ENCODE results near the gene LRRC32.

The LRRC32 gene

DNA sequence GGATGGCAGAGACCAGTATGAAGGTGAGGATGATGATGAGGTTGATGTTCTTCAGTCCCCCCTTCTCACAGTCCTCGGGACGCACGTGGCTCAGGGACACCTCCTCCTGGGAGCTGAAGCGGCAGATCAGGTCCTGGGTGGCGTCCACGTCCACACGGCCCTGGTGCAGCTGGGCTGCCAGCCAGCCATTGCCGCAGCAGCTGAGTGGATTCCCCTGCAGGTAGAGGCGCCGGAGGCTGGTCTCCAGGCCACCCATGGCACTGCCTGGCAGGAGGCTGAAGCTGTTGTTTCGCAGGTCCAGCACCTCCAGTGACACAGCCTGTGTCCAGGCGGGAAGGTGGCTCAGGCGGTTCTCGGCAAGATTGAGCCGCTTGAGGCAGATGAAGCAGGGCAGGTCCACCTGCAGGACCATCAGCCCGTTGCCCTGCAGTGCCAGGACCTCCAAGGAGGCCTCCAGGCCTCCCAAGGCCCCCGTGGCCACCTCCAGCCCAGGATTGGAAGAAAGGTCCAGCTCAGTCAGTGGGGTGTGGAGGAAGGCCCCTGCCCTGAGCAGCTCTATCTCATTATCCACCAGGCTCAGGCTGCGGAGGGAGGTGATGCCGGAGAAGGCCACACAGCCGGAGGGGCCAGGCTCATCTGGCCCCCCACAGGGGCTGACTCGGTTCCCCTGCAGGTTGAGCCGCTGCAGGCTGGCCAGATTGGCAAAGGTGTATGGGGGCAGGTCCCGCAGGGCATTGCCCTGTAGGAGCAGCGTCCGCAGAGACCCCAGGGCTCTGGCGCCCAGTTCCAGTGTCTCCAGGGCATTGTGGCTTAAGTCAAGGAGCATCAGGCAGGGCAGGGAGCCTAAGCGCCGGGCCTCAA lies 10.6 kb downstream of the LRRC32 start:
- Histone ChIP-seq H3K36me3 (ENCODE audit: control insufficient read depth in 5 of 5, insufficient read depth in 5 of 5, low read length in 5 of 5) (peaks cover 0 to 74% (median 68%) of the 10 kb centered on the region in 5 donors), H3K4me3 (ENCODE audit: low read depth in 1 of 5, low read length in 5 of 5) (no peak overlapping the region), H3K9ac (ENCODE audit: low read length in 5 of 5) (no peak overlapping the region), H3K4me1 (ENCODE audit: control insufficient read depth in 5 of 5, insufficient read depth in 5 of 5, low read length in 5 of 5) (peaks cover 5 to 49% (median 37%) of the 10 kb centered on the region in 5 donors), H3K9me3 (ENCODE audit: control insufficient read depth in 5 of 5, low read length in 5 of 5) (no peaks in the 10 kb centered on the region), H3K27ac (ENCODE audit: low read depth, low read length) (no peak overlapping the region), H3K27me3 (ENCODE audit: control insufficient read depth in 5 of 5, insufficient read depth in 4 of 5, low read length in 5 of 5) (no peaks in the 10 kb centered on the region)

DNA sequence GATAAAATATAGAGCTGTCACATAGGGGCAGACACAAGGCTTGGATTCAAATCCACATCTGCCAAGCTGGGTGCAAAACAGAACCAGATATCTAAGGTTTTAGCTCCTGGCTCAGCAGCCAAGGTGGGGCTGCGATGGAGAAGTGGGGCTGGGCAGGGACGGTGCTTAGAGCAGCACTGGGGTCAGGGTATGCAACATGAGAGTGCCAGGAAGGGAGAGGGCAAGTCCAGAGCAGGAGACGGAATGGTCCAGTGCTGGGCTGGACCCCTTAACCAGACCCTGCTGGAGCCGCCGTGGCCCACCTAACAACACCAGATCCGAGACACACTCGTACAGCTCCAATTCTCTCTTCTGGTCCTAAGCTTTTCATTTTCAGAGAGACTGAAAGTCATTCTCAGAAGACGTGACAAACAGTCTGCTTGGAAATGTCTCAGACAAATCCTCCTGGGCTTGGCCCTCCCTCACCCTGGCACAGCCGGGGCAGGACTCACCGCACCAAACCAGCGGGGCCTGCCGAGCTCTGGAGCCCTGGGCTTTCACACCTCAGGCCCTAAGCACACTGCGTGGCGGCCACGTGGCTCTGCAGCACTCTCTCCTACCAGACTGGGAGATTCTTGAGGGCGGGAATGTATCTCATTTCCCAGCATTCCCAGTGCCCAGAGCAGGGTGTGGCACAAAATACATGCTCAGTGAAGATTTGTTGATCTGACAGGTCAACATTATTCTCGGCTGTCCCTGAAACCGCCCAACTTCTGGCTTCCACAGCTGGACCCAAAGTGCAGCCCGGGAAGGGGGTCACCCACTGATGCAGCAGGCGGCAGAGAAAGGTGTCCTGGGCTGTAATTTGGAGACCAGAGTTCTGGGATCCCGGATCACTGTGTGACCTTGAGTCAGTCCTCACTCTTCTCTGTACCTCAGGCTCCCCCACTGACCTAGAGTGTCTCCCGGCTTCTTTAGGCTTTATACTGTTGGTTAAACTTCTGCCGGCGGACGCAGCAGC lies 11.6 kb downstream of the LRRC32 start:
- H3K27ac ChIP-seq (ENCODE audit: low read depth, low read length) = no peak overlapping the region

DNA sequence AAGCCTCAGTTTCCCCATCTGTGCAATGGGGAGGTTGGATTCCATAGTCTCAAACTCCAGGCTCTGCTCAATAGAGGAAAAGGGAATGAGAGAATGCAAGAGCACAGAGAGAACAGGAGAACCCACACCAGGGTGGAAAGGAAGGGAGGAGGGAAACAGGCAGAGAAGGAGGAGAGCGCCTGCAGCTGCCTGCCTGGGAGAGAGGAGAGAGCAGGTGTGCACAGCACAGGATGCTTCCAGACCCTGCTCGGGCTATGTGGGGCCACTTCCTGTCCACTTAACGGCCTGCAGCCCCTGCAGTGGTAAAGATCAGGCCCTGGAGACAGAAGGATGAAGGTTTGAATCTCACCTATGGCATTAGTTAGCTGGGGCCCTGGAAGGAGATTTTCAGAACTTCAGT lies 12.3 kb downstream of the LRRC32 start:
- Histone ChIP-seq H3K27ac (ENCODE audit: low read depth, low read length) (no peak overlapping the region), H3K27me3 (ENCODE audit: control insufficient read depth in 5 of 5, insufficient read depth in 4 of 5, low read length in 5 of 5) (no peaks in the 10 kb centered on the region), H3K4me3 (ENCODE audit: low read depth in 1 of 5, low read length in 5 of 5) (no peak overlapping the region), H3K9me3 (ENCODE audit: control insufficient read depth in 5 of 5, low read length in 5 of 5) (no peaks in the 10 kb centered on the region), H3K4me1 (ENCODE audit: control insufficient read depth in 5 of 5, insufficient read depth in 5 of 5, low read length in 5 of 5) (peaks cover 13 to 53% (median 43%) of the 10 kb centered on the region in 5 donors), H3K36me3 (ENCODE audit: control insufficient read depth in 5 of 5, insufficient read depth in 5 of 5, low read length in 5 of 5) (peaks cover 0 to 58% (median 53%) of the 10 kb centered on the region in 5 donors), H3K9ac (ENCODE audit: low read length in 5 of 5) (no peak overlapping the region)

More for the DNA sequence above, 11.6 kb downstream of the LRRC32 start:
- Histone ChIP-seq H3K36me3 (ENCODE audit: control insufficient read depth in 5 of 5, insufficient read depth in 5 of 5, low read length in 5 of 5) (peaks cover 0 to 64% (median 60%) of the 10 kb centered on the region in 5 donors), H3K4me1 (ENCODE audit: control insufficient read depth in 5 of 5, insufficient read depth in 5 of 5, low read length in 5 of 5) (peaks cover 8 to 48% (median 38%) of the 10 kb centered on the region in 5 donors), H3K4me3 (ENCODE audit: low read depth in 1 of 5, low read length in 5 of 5) (no peak overlapping the region), H3K9me3 (ENCODE audit: control insufficient read depth in 5 of 5, low read length in 5 of 5) (no peaks in the 10 kb centered on the region), H3K27me3 (ENCODE audit: control insufficient read depth in 5 of 5, insufficient read depth in 4 of 5, low read length in 5 of 5) (no peaks in the 10 kb centered on the region), H3K9ac (ENCODE audit: low read length in 5 of 5) (no peak overlapping the region)

DNA sequence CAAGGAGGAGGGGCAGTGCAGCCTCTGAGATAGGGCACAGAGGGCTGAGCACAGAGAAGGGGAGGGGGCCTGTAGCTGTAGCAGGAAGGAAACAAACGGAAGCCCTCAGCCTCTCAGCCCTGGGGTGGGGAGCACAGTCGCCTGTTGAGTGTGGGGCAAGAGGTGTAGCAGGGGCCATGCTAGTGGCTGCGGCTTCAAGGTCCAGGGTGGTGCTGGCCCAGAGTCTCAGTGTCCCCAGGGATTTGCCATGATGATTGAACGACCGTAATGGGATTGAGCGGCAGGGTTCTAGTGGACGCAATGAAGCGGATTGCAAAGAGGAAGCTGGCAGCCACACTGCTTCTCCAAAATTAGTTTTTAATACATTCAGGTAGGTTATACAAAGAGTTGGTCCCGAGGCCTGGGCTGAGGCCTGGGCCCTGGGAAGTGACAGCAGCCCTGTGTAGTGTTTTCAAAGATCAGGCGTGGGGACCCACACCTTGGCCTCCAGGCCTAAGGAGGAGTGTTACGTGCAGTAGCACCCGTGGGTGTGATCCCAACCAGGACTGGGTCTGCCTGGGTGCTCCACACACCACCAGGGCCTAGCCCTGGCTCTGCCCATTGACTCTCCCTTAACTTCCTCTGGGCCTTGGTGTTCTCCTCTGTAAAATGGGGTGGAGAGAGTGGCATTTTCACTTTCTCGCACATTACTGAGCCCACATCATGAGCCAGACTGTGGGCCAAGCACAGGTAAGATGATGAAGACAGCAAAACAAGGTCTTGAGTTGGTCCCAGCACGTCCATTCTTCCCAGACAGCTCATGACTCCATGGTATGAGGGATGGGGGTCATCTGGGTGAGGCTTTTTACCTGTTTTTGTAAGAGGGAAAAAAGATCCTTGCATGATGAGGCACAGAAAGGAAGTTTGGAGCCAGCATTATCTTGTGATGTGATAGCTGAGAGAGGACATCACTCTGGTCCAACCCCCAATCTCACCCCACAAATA lies 13.1 kb downstream of the LRRC32 start:
- Histone ChIP-seq H3K27ac (ENCODE audit: low read depth, low read length) (no peak overlapping the region), H3K36me3 (ENCODE audit: control insufficient read depth in 5 of 5, insufficient read depth in 5 of 5, low read length in 5 of 5) (peaks cover 0 to 54% (median 51%) of the 10 kb centered on the region in 5 donors), H3K9ac (ENCODE audit: low read length in 5 of 5) (no peak overlapping the region), H3K4me1 (ENCODE audit: control insufficient read depth in 5 of 5, insufficient read depth in 5 of 5, low read length in 5 of 5) (peaks cover 14 to 55% (median 46%) of the 10 kb centered on the region in 5 donors), H3K27me3 (ENCODE audit: control insufficient read depth in 5 of 5, insufficient read depth in 4 of 5, low read length in 5 of 5) (no peaks in the 10 kb centered on the region), H3K9me3 (ENCODE audit: control insufficient read depth in 5 of 5, low read length in 5 of 5) (no peaks in the 10 kb centered on the region), H3K4me3 (ENCODE audit: low read depth in 1 of 5, low read length in 5 of 5) (no peak overlapping the region)

DNA sequence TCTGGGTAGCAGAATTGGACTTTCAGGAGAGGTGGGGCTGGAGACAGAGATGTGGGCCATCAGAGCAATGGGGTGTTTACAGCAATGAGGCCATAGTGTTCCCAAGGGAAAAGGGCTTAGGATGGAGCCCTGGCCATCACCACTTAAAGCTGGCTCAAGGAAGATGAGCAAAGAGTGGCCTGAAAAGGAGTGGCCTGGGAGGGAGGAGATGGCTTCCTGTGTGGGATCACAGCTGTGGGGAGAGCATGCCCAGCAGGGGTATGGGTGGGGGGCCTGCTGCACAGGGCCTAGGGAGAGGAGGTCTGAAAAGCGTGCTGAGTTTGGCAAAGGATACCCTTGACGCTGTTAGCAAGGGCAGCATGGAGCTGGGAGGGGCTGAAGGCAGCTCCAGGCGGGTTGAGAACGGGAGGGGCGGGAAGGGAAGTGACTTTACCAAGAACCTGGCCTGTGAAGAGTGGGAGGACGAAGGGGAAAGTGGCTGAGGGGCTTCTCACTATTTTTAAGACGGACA lies 13.9 kb downstream of the LRRC32 start:
- peaks cover 14 to 55% (median 46%) of the 10 kb centered on the region in 5 donors for H3K4me1 ChIP-seq (ENCODE audit: control insufficient read depth in 5 of 5, insufficient read depth in 5 of 5, low read length in 5 of 5)
- no peak overlapping the region for H3K4me3 ChIP-seq (ENCODE audit: low read depth in 1 of 5, low read length in 5 of 5)
- H3K27ac ChIP-seq (ENCODE audit: low read depth, low read length) = no peak overlapping the region
- H3K9ac ChIP-seq (ENCODE audit: low read length in 5 of 5) = no peak overlapping the region
- no peaks in the 10 kb centered on the region for H3K27me3 ChIP-seq (ENCODE audit: control insufficient read depth in 5 of 5, insufficient read depth in 4 of 5, low read length in 5 of 5)
- no peaks in the 10 kb centered on the region for H3K9me3 ChIP-seq (ENCODE audit: control insufficient read depth in 5 of 5, low read length in 5 of 5)
- H3K36me3 ChIP-seq (ENCODE audit: control insufficient read depth in 5 of 5, insufficient read depth in 5 of 5, low read length in 5 of 5) = peaks cover 0 to 49% (median 43%) of the 10 kb centered on the region in 5 donors

DNA sequence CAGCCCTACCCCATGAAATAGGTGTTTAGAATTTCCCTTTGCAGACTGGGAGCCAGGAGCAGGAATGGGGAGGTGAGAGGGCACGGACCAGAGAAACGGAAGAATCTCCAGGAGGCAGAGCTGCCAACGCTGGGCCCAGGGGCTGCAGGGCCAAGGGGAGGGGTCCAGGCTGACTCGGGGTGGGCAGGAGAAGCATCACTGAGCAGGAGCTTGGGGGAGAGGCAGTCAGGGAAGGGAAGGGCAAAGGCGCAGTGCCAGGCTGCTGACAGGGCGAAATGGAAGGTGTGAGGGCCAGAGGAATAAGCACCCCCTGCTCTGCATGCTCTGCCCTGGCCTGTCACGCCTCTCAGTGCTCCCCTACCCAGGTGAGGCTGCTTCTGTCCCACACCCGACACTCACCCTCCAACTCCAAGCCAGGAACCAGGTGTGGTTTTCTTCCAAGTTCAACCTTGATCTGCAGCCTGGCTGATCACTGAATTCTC lies 14.5 kb downstream of the LRRC32 start:
- H3K9ac ChIP-seq (ENCODE audit: low read length in 5 of 5) = peak overlapping the region in 1 of 5 donors; percentile 11
- no peak overlapping the region for H3K27ac ChIP-seq (ENCODE audit: low read depth, low read length)
- peaks cover 14 to 55% (median 46%) of the 10 kb centered on the region in 5 donors for H3K4me1 ChIP-seq (ENCODE audit: control insufficient read depth in 5 of 5, insufficient read depth in 5 of 5, low read length in 5 of 5)
- no peaks in the 10 kb centered on the region for H3K27me3 ChIP-seq (ENCODE audit: control insufficient read depth in 5 of 5, insufficient read depth in 4 of 5, low read length in 5 of 5)
- H3K4me3 ChIP-seq (ENCODE audit: low read depth in 1 of 5, low read length in 5 of 5) = no peak overlapping the region
- H3K9me3 ChIP-seq (ENCODE audit: control insufficient read depth in 5 of 5, low read length in 5 of 5) = no peaks in the 10 kb centered on the region
- peaks cover 0 to 44% (median 40%) of the 10 kb centered on the region in 5 donors for H3K36me3 ChIP-seq (ENCODE audit: control insufficient read depth in 5 of 5, insufficient read depth in 5 of 5, low read length in 5 of 5)

DNA sequence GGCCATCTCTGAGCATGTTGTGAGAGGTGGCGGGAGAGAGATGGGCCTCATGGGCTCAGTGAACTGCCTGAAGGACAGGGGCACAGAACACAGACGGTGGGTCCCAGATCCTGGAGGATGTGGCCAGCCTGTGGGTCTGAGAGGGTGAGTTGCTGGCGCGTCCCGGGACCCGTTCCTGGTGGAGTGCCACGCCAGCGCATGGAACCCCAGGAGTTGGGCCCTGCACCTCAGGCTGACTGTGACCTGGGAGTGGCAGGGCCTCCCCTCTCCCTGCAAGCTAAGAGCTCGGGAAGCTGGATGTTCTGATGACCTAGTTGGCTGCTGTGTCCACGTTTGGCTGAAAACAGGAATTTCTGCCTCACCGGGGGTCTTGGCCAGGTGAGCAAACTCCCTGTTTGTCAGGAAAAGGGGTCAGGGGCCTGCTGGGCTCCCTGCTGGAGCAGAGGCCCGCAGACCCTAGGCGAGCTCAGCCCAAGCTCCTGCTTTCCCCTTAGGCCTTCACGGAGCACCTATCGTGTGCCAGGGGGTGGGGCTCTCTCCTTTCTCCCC lies 15.0 kb downstream of the LRRC32 start:
- no peaks in the 10 kb centered on the region for H3K27me3 ChIP-seq (ENCODE audit: control insufficient read depth in 5 of 5, insufficient read depth in 4 of 5, low read length in 5 of 5)
- no peak overlapping the region for H3K27ac ChIP-seq (ENCODE audit: low read depth, low read length)
- H3K36me3 ChIP-seq (ENCODE audit: control insufficient read depth in 5 of 5, insufficient read depth in 5 of 5, low read length in 5 of 5) = peaks cover 0 to 39% (median 34%) of the 10 kb centered on the region in 5 donors
- H3K9me3 ChIP-seq (ENCODE audit: control insufficient read depth in 5 of 5, low read length in 5 of 5) = no peaks in the 10 kb centered on the region
- H3K4me3 ChIP-seq (ENCODE audit: low read depth in 1 of 5, low read length in 5 of 5) = no peak overlapping the region
- H3K9ac ChIP-seq (ENCODE audit: low read length in 5 of 5) = no peak overlapping the region
- H3K4me1 ChIP-seq (ENCODE audit: control insufficient read depth in 5 of 5, insufficient read depth in 5 of 5, low read length in 5 of 5) = peaks cover 14 to 55% (median 49%) of the 10 kb centered on the region in 5 donors

DNA sequence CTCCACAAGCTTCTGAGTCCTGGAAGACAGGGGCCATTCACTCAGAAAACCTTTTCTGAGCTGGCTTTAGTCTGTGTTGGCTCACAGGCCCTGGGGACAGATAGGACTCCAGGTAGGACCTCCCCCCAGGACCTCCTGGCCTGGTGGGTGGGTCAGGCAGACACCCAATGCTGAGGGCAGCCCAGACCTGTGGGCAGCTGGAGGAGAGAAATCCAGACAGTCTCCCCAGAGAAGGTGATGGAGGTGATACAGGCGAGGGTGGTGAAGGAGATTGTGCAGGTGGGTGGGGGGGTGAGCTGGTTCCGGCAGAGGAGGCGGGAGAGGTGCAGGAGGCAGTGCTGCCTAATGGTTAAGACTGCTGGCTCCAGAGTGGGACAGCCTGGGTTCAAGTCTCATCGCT lies 15.6 kb downstream of the LRRC32 start:
- Histone ChIP-seq H3K27ac (ENCODE audit: low read depth, low read length) (no peak overlapping the region), H3K4me1 (ENCODE audit: control insufficient read depth in 5 of 5, insufficient read depth in 5 of 5, low read length in 5 of 5) (peaks cover 18 to 61% (median 53%) of the 10 kb centered on the region in 5 donors), H3K27me3 (ENCODE audit: control insufficient read depth in 5 of 5, insufficient read depth in 4 of 5, low read length in 5 of 5) (no peaks in the 10 kb centered on the region), H3K4me3 (ENCODE audit: low read depth in 1 of 5, low read length in 5 of 5) (no peak overlapping the region), H3K9ac (ENCODE audit: low read length in 5 of 5) (peak overlapping the region in 2 of 5 donors; percentile 10 to 35), H3K36me3 (ENCODE audit: control insufficient read depth in 5 of 5, insufficient read depth in 5 of 5, low read length in 5 of 5) (peaks cover 0 to 33% (median 29%) of the 10 kb centered on the region in 5 donors), H3K9me3 (ENCODE audit: control insufficient read depth in 5 of 5, low read length in 5 of 5) (no peaks in the 10 kb centered on the region)

Data from subcutaneous abdominal adipose tissue (tissue), 5 donors.